ENCODE data around the gene CDKN2AIPNL. TPM values are rescaled to one million over a fixed set of nuclear protein-coding genes. Genes with fewer than 3 reads are reported as not detected.

The CDKN2AIPNL gene
- total and polyA plus RNA-seq, 2 of the 8 experiments (the other 6 are each of a cell fraction or from before 2014, with no cell fraction given) = 40.0 to 56.3 TPM

DNA sequence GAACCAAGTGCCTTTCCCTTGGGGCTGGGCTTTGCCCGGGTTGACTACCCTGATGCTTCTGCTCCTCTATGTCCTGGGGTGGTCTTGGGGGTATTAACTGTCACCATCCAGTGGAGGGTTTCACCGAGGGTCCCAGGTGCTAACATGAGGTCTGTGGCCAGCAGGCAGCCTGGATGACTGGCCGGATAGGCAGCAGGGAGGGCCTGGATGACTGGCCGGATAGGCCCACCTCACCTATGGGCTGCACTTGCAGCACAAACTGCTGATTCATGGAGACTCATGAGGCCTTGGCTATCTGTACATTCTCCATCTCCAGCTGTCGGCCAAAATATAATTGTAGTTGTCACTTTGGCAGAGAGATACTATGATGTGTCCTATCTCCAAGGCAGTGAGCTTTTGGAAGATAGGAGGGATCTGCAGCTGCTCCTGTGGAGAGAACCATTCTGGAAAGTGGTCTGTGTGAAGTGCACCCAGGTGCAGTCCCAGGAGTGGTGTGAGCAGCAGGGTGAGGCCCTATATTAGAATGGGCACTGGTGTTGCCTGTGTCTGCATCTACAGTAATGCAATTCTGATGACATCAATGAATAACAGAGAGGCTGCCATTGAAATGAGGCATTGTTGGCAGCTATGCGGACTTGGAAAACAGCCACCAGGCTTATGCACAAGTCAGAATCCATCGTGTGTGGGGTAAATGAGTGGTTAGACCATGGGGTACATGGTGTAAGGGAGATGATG lies 26.3 kb upstream of the CDKN2AIPNL start:
- Histone ChIP-seq H3K9me3 (ENCODE audit: insufficient read depth in 2 of 2, low read depth in 1 of 2, low read length in 1 of 2) (no peaks in the 10 kb centered on the region), H4K5ac (ENCODE audit: insufficient read length, low read depth, low read length) (no peak overlapping the region), H3K4me3 (ENCODE audit: extremely low read depth in 1 of 4, insufficient read depth in 2 of 4, low read depth in 3 of 4, low read length in 4 of 4) (no peak overlapping the region), H2AK5ac (ENCODE audit: low read depth, low read length) (peak overlapping the region; percentile 47; the same call in 1 of the 2 replicates), H3K36me3 (ENCODE audit: control insufficient read depth in 2 of 4, insufficient read depth in 4 of 4, low read length in 3 of 4) (0 out of 8 replicates have a peak, but pooled peaks cover 0 to 3% (median 0%) of the 10 kb centered on the region in 4 experiments), H2BK5ac (ENCODE audit: low read depth, low read length) (peak overlapping the region; percentile 40; the same call in 1 of the 2 replicates), H3K23ac (ENCODE audit: insufficient read length) (no peak overlapping the region), H2BK120ac (replicated peaks; ENCODE audit: low read depth, low read length) (no peak overlapping the region), H3K56ac (replicated peaks; ENCODE audit: insufficient read length, low read depth, low read length) (no peak overlapping the region), H3K18ac (ENCODE audit: extremely low read depth, low read length) (no peak overlapping the region), H4K91ac (replicated peaks; ENCODE audit: insufficient read length, low read length) (no peak overlapping the region), H2BK15ac (ENCODE audit: low read length) (no peak overlapping the region), H3K4ac (replicated peaks; ENCODE audit: insufficient read length, low read depth, low read length) (no peak overlapping the region), H2BK20ac (ENCODE audit: low read length) (no peak overlapping the region), H3K27ac (ENCODE audit: low read depth, low read length) (no peak overlapping the region), H2BK12ac (ENCODE audit: low read depth, low read length) (peak overlapping the region; percentile 88), H3K4me2 (ENCODE audit: insufficient read depth in 1 of 2, low read depth in 2 of 2, low read length in 2 of 2) (no peak overlapping the region), H4K20me1 (replicated peaks in 1 of 2; ENCODE audit: control insufficient read depth in 1 of 2, insufficient read depth in 2 of 2, low read length in 2 of 2) (peaks cover 0 to 2% of the 10 kb centered on the region in 2 experiments), H2AFZ (ENCODE audit: low read length) (no peak overlapping the region), H3K14ac (ENCODE audit: insufficient read length) (no peak overlapping the region), H3K4me1 (replicated peaks in 1 of 4; ENCODE audit: control insufficient read depth in 3 of 4, insufficient read depth in 4 of 4, low read length in 3 of 4) (peaks cover 0 to 7% (median 4%) of the 10 kb centered on the region in 4 experiments; a peak in 2 of 7 replicates), H3K79me1 (ENCODE audit: low read depth, low read length) (no peaks in the 10 kb centered on the region; the same call in 1 of the 2 replicates), H3K23me2 (ENCODE audit: low read depth, low read length) (no peaks in the 10 kb centered on the region), H3K27me3 (replicated peaks in 1 of 4; ENCODE audit: control insufficient read depth in 3 of 4, extremely low read depth in 1 of 4, insufficient read depth in 3 of 4, low read length in 3 of 4) (no peaks in the 10 kb centered on the region), H3K9ac (replicated peaks in 1 of 4; ENCODE audit: extremely low read depth in 1 of 4, low read depth in 3 of 4, low read length in 3 of 4) (no peak overlapping the region; a peak in 1 of 7 replicates), H3K79me2 (ENCODE audit: control insufficient read depth in 1 of 2, insufficient read depth in 2 of 2, low read length in 2 of 2) (no peaks in the 10 kb centered on the region), H4K8ac (ENCODE audit: extremely low read depth, insufficient read depth, low read length) (no peak overlapping the region)
- FAIRE-seq (no peak), DNase-seq (ENCODE audit: low read depth in 1 of 2, low spot score in 2 of 2) (no peak)
- 84% methylated on average over 7 of the region's 7 CpGs; no CpG with 5 or more reads in 1 of the 2 experiments for WGBS, 2 experiments (ENCODE audit: extremely low coverage in 1 of 2, insufficient coverage in 1 of 2, insufficient read length in 1 of 2, insufficient replicate concordance in 2 of 2, low coverage in 1 of 2, low lambda C conversion rate in 2 of 2, missing lambda C conversion rate in 1 of 2)
- ChIA-PET CTCF (ENCODE audit: partially characterized antibody) (interaction anchor here (1.0 to 3.8 kb wide), 6 partner anchors 9 to 150 kb away, joined by 3 to 17 read pairs (median 5); partner anchors contain the start of gene CDKN2AIPNL), POLR2A (ENCODE audit: partially characterized antibody) (interaction anchor here (0.8 to 4.7 kb wide), 9 partner anchors 8 to 87 kb away, joined by 3 to 19 read pairs (median 5); partner anchors contain the start of gene JADE2)
- TF ChIP-seq CHD1 (IDR thresholded peaks at IDR 0.05; ENCODE audit: low read depth, low read length) (no peak), SP4 (IDR thresholded peaks at IDR 0.05; ENCODE audit: low read length) (no peak), HDAC6 (IDR thresholded peaks at IDR 0.05; ENCODE audit: low read depth, low read length) (no peak), EGR1 (IDR thresholded peaks at IDR 0.05; ENCODE audit: borderline replicate concordance, low read depth, low read length) (no peak), SP2 (IDR thresholded peaks at IDR 0.05; ENCODE audit: low read length) (no peak), NRF1 (IDR thresholded peaks at IDR 0.05; ENCODE audit: low read depth, low read length) (no peak), TEAD4 (IDR thresholded peaks at IDR 0.05; ENCODE audit: low read depth, low read length) (no peak), CBX8 (IDR thresholded peaks at IDR 0.05; ENCODE audit: borderline replicate concordance, low read depth, low read length) (no peak), GABPA (IDR thresholded peaks at IDR 0.05; ENCODE audit: borderline replicate concordance, insufficient read depth, low read length) (no peak), TBP (IDR thresholded peaks at IDR 0.05; ENCODE audit: low read depth, low read length) (no peak), FOSL1 (IDR thresholded peaks at IDR 0.05; ENCODE audit: insufficient read depth, low read depth, low read length) (no peak), RNF2 (IDR thresholded peaks at IDR 0.05; ENCODE audit: borderline replicate concordance, low read depth, low read length, missing control alignments, poor library complexity, severe bottlenecking) (no peak)
